Measurements from ENCODE around the gene SDF2.
"Not testable (repeated sequence)": the region's sequence is repeated elsewhere in the genome, so short reads cannot be mapped to it uniquely, and the experiment has no call there.

SDF2 gene

DNA sequence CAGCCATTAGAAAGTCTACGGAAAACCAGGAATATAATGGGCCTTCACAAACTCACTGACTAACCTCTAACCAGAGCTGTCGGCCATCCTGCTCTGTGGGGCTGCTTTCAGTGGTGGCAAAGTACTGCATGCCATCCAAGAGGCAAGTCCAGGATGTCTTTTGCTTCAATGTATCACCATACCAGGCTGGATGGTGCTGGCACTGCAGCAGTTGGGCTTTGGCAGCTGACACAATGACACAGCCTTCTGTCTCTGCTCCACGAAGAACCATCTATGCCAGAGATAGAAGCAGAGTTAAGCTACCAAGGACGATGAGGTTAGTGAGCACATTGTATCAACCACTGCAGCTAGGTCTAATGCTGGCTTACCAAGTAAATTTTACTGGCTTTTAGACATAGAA is 38.0 kb downstream of the SDF2 start:
- DNase-seq, result no peak

DNA sequence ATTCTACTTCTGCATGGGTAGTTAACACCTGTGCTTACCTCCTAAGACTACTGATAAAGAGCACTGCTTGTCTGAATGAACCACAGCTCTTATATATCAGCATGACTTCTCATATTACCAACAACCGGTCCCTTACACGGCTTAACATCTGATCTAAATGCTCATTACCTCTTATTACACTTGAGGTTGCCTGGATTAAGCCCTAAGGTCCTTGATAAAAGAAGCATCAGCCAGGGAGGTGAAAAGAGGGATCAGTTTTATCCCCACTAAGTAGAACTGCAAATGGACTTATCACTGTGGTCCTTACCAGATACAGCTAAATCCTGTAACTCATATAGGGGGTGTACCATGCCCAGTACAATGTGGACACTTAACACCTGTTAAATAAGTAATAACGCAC is 39.5 kb downstream of the SDF2 start:
- DNase-seq, result no peak

DNA sequence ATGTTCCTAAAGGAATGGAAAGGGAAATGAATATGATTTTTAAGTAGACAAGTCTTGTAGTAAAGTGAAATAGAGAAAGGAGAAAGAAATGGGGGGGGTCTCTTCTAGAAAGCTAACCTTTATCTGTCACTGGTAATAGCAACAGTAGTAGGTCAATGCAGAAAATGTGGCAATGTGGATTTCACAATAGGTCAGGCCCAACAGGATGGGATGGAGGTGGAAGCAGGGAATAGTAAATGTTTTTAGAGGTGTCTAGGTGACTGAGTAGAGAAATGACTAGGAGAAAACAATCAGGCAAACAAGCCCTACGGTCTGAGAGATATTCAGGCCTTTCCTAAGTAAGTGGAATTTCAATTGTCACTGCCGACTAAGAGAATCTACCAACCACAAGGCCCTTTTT is 41.7 kb downstream of the SDF2 start:
- DNase-seq, result no peak

DNA sequence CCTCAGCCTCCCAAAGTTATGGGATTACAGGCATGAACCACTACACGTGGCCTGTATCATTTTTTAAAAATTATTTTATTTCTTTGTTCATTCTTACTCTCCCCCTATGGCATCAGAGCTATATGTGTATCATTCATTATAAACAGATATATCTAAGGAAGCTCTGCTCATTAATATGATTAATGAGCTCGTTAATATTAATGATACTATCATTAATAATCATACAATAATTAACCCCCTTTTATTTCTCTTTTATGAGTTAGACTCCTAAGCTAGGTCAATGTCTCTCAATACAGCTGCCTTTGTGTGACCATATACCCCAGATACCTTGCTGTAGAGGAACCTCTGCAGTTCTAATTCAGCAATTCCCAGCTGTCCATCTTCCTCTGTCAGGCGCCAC is 43.2 kb downstream of the SDF2 start:
- no peak for DNase-seq

DNA sequence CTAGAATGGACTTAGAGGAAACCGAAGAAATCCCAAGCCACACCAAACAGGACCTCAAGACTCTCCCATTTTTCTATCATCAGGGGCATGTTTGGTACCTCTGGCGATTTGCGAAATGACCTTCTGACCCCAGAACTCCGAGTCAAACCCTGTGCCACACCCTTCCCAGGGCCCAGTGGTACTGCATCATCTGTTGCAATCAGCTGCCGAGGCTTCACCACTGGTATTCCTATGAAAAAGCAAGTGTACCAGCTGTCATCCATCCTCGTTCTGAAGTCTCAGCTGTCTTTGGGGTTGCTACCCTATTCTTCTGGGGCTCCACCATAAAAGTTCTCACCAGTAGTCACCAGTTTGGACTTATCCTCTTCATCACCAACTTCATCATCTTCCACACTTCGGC is 45.4 kb downstream of the SDF2 start:
- no peak for DNase-seq

DNA sequence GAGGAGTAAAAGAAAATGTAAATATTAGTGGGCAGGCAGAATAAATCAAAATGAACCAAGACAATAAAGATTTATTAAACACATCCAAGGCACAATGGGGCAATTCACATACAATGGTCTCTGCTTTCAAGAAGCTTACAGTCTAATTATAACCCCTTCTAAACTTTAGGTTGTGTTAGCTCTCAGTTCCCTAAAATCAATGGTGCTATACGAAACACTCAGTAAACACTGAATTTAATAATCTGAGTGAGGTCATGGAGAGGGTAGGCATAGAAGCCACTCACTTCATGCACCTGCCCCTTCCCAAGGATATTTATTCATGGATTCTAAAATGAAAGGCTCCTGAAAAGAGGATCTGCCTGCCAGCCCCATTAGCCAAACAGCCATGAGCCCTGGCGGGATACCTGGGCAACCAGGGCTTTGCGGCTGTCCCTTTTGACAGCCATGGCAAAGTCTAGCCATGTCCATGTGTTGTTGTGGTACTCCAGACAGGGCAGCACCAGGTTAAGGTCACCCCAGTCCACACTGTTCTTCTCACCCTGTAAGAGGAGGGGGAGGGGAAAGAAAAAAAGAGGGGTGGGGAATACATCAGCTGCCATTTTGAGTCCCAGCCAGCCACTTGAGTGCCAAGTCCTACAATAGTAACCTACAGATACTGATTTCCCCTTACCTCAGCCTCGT is 46.3 kb downstream of the SDF2 start:
- DNase-seq, result no peak

DNA sequence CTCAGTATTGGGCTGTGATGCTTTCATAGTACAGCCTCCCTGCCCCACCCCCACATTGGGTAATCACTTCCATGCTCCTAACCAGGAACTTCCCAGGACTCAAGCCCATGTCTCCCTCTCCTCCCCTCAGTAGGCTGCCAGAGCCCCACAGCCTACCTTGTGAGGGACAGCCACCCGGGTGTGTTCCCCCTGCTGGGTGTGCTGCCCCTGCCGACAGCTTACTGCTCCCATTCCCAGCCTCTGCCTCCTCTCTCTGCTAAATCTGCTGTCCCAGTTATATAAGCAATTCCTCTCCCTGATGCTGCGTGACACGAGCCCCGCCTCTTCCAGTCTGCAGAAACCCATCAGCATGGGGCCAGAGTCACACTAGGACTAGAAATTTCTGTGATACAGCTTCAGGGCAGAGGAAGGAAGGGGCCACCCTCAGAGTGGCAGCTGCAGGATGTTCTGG is 47.8 kb downstream of the SDF2 start, which contains the start of gene RSKR:
Gene RSKR (minus strand): TSS at position 255 of the 451 bp plus-strand sequence. CDS start 24 bp downstream, at position 231.
- DNase-seq, result no peak

DNA sequence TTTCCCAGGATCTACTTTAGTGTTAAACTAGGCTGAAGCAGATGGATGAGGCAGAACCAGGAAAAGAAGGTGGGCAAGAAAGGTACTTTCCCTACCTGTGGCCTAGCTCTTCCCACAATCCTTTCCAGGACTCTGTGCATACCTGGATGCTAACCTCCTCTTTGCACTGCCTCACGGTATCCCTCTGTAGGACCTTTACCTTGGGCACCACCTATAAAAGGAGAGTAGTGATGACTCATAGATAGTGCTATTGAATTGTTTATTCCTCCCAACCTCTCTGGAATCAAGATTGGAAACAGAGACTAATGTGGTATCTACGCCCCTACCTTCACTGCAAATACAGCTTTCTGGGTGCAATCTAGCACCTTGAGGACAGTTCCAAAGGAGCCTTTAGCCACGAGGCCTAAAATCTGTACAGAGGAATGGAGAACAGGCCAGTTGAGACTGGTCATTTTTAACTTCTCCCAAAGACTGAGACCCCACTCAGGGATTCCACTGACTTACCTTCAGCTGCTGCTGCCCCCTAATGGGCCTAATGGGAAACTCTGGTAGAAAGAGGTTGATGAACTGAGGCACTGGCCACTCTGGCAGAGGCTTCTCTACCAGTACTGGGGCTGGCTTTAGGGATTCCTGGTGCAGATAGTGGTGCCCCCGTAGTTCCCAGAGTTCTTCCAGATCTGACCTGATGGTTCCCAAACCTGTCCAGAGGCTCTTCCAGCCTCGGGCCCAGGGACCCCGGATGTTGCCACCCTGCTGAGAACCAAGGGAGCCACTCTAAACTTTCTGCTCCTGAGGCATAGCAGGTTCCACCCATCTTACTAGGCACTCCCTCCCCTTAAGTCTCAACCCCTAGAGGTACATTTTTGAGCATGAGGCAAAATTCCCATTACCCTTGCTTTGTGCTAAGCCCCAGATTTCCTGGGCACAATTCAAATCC is 48.5 kb downstream of the SDF2 start:
- DNase-seq, result no peak

DNA sequence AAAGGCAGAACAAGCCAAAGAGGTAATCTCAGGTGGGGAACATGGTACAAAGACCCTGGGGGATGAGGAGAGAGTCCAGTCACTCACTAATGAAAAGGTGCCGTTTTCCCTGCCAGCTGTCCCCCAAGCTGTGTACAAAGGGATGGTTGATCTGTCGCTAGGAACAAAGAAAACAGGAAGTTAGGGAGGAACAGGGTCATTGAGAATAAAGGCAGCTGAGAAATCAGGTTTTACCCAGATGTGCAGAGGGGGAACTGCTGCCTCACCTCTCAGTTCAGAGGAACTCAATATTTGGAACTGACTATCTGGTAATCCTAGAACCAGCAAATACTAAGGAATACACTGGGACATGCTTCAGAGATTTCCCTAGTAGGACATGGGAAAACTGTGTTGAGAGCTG is 49.2 kb downstream of the SDF2 start:
- no peak for DNase-seq

DNA sequence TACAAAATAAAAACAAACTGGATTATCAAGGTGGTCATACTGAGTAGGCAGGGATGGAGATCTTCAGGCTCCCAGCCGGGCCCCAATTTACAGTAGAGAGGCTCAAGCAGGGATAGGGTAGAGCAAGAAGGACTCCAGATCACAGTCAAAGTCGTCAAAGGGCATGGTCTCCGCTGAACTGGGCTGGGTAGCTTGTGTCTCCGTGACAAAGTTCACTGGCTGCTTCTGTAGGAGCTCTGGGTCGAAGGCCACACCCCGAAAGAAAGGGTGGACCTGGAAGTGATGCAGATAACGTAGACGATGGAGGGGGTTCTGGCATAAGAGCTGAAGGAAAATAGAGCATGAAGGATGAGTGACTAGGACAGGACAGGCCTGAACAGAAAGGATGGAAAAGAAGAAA is 51.3 kb downstream of the SDF2 start:
- DNase-seq, result no peak

DNA sequence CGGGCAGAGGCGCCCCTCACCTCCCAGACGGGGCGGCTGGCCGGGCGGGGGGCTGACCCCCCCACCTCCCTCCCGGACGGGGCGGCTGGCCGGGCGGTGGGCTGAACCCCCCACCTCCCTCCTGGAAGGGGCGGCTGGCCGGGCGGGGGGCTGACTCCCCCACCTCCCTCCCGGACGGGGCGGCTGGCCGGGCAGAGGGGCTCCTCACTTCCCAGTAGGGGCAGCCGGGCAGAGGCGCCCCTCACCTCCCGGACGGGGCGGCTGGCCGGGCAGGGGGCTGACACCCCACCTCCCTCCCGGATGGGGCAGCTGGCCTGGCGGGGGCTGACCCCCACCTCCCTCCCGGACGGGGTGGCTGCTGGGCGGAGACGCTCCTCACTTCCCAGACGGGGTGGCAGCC is 57.7 kb downstream of the SDF2 start:
- DNase-seq, result not testable (repeated sequence)

DNA sequence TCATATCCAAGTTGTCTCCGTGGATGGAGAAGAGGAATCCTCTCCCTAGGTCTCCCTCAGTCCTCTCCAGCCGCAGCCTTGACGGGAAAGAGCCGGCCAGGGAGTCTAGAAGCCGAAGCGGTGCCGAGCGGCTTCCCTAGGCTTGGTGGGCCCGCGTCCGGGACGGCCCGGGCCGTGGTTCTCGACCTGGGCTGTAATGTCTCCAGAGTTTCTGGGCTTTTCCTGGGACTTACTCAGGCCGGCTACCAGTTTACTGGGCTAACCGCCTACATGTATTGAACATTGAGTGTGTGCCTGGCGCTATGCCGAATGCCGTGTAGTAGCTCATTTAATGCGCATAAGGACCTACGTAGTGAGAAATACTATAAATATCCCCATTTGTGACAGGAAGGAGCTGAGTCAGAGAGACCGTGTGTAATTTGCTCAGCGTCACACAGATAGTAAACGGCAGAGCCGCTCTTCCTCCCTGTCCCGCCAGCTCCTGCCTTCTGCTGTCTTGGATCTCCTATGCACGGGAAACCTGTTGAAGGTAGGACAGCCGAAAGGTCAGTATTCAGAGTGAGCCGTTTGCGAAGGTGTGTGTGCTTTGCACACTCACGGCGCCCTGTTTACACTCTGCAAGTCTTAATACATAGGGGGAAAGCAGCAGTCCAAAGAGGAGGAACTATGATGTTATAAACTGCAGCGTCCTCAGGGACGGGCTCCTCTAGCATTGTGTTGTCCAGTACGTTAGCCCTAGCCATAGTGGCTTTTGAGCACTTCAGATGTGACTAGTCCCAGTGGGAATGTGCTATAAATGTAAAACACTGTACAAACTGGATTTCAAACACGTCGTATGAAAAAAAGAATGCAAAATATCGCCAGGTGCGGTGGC is 62.2 kb downstream of the SDF2 start:
- peak; percentile 25 for DNase-seq

DNA sequence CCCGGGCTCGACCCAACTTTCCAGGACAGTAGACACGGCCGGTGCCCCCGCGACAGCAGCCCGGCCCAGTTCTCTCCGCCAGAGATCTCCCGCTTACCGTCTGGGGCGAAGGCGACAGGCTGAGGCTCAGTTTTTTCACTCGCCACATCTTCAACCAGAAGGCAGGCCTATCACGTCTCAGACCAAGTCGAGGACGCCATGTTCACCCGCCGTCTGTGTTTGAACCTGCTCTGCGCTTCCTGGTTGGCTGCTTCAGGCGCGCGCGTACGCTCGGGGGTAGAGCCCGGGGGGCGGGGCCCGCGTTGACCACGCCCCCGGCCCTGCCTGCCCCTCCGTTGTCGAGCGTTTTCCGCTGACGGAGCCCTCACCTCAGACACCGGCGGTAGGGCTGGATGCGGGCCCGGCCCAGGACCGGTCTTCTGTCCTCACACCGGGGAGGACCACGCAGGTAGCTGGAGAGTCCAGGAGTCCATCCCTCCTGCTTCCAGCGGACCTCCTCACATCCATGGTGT is 62.9 kb downstream of the SDF2 start, which contains the start of gene SPAG5:
Gene SPAG5 (minus strand): TSS at position 227 of the 512 bp plus-strand sequence. CDS start 79 bp downstream, at position 148.
- DNase-seq, result peak; percentile 76

DNA sequence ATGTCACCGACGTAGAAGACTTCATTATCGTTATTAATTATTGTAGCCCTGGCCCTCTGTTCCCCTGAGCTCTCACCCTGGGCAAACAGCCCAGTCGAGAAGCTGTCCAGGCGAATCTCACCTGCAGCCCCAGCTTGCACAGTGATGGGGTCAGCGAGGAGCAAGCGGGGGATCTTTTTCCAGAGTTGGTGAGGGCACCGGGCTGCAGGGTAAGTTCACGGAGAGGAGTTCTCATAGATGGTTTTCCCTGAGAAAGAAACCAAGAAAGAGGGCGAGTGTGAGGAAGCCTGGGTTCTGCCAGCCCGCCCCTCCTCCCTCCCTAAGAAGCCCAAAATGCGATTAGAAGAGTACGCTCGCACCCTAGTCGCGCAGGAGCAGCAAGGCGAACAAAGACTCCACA is 63.3 kb downstream of the SDF2 start:
- no peak for DNase-seq
